DLD1 (cell line): Measurements from ENCODE around the gene PGR.

Experiments used
- in situ Hi-C: cut with HindIII; loops from 2 replicates; pipeline ENCODE4 v1.10.0; 2017; ENCODE audit warnings: low sequenced_read_pairs

Gene PGR

GRCh38 chr11:101010899-101011298, 118.7 kb downstream of the PGR start:
- in situ Hi-C loops = no loop called here

DNA sequence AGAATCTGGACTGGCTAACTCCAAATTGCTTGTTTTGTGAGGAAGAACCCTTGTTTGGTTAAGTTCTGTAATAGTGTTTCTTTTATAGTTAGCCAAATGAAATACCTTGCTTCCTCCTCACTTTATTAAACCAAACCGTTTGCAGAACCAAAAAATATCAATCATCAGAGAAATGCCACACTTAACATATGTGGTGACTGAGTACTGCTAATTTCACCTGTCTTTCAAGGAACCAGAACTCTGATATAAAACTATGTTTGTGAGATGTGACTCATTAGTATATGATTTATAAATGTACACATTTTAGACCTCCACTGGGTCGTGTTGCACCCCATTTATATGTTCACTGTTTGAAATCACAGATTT, 119.9 kb downstream of the PGR start:
- in situ Hi-C loops = no loop called here

GRCh38 chr11:101008961-101009689, 120.5 kb downstream of the PGR start:
- in situ Hi-C loops = no loop called here

DNA sequence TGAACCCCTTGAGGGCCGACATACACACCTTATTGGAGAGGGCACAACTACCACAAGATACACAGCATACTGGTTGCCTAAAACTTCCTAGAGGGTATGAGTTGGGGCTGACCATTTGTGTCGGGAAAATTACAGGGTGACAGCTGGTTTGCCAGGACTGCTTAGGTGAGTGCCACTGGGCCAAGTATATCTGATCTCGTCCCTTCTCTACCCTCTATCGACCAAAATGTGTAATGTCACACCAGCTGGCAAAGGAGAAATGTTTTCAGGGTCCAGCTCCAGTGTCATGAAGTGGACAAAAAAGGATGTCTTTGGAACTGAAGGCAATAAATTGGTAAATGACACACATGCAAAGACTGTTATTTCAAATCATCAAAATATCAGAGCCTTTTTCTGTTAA, 126.1 kb downstream of the PGR start:
- in situ Hi-C loops = no loop called here

DNA sequence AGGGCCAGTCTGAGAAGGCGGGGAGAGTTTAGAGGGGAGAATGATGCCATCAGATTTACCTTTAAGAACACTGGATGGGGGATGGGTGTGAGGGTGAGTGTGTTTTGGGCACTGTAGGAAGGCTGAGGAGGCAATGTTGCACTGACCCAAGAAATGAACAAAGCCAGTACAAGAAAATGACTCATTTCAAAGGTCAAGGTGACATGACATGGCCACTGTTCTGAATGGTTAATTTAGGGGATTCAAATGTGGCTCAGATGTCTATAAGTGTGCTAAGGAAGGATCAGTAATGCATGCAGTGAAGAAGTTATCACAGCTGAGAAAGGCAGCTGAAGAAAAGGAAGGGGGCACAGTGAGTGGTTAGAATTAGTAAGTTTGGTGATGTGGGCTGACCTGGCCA, 129.9 kb downstream of the PGR start:
- in situ Hi-C loops = no loop called here

DNA sequence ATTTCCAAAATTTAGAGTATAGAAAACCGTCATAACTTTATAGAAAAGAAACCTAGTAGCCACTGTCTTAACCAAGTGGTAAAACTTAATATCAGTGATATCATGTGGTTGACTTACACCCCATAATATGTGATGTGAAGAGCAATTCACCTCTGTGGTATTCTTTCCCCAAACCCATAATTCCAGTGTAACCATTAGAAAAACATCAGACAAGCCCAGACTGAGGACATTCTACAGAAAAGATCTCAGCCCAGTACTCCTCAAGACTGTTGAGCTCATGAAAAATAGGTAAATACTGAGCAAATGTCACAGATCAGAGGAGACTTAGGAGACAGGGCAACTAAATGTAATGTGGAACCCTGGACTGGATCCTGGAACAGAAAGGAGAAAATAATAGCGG, 134.6 kb downstream of the PGR start:
- in situ Hi-C loops = no loop called here

- in situ Hi-C loops = no loop called here
Observed at GRCh38 chr11:100991541-100991940, 138.1 kb downstream of the PGR start.

- in situ Hi-C loops = no loop called here
Observed at GRCh38 chr11:100990931-100991330, 138.7 kb downstream of the PGR start.

DNA sequence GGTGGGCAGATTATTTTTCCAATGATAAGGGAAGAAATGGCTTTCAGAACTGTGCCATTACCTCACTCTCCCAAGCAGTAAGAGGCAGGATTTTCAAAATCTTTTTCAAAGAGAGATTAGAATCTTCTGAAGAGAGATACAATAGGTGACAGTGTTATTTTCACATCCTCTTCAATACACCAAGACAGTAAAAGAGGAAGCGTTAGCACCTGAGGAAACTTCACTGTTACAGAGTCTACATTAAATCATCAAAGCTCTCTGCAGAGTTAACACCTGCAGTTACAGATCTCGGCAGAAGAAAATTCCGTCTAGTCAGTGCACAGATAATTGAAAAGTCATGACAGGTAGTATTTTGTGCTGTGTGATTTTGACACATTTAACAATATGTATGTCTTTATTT, 144.9 kb downstream of the PGR start:
- in situ Hi-C loops = no loop called here

DNA sequence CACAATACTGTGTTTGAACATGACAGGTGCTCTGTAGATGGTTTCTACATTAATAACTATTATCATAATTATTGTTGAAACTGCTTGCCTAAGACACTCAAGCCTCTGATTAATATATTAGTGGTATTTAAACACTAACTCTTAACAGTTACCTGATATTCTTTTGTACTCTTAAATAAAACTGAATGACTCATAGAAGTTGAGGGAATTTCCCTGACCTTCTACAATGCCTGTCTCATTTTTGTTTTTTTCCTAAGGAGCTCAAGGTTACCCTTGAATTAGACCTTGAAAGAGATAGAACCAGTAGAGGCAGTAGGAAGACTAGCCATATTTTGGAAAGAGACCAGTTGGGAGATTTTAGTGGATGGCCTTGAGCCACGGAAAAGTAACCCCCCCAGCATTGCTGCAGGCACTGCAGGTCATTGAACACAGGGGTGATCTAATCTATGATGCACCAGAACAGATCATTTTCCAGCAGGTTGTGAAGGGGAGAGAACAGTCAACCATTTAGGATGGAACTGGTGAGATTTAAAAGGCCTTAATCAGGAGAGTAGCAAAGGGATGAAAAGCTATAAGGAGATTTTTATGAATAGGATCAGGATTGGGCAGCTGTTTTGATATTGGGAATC, 148.3 kb downstream of the PGR start:
- in situ Hi-C loops = no loop called here

DNA sequence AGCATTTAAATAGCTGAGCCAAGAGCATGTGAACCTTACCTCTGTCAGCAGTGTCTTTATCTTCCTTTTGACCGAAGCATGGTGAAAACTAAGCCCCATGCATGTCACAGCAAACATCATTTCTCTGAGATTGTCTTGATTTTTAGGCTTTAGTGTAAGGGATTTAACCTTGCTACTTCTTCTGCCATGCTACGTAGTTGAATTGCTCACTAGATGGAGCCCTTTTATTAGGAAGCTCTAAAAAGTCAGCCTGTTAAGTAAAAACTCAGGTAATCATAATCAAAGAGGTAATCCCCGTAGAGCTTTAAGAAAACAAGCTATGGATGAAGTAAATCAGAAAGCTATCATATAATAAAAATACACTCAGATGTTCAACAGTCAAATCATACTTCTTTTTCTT, 149.5 kb downstream of the PGR start:
- in situ Hi-C loops = no loop called here
